Measurements from ENCODE around the gene MMRN2.
"Not testable (repeated sequence)": the region's sequence is repeated elsewhere in the genome, so short reads cannot be mapped to it uniquely, and the experiment has no call there.

Gene MMRN2

GRCh38 chr10:86956195-86956847 lies 1.1 kb downstream of the MMRN2 start:
- no peak for DNase-seq (ENCODE audit: low spot score)

- no peak for DNase-seq (ENCODE audit: low spot score)
Measured at GRCh38 chr10:86955501-86956194, 1.8 kb downstream of the MMRN2 start.

GRCh38 chr10:86954681-86955500 lies 2.5 kb downstream of the MMRN2 start:
- DNase-seq (ENCODE audit: low spot score), result no peak

GRCh38 chr10:86953747-86954680 lies 3.4 kb downstream of the MMRN2 start:
- peak; percentile 56 for DNase-seq (ENCODE audit: low spot score)

GRCh38 chr10:86952697-86953096 lies 4.7 kb downstream of the MMRN2 start:
- not testable (repeated sequence) for DNase-seq (ENCODE audit: low spot score)

GRCh38 chr10:86952106-86952505 lies 5.3 kb downstream of the MMRN2 start:
- DNase-seq (ENCODE audit: low spot score), result no peak

- DNase-seq (ENCODE audit: low spot score), result no peak
Measured at GRCh38 chr10:86951184-86951761, 6.1 kb downstream of the MMRN2 start.

GRCh38 chr10:86950349-86950748 lies 7.1 kb downstream of the MMRN2 start:
- DNase-seq (ENCODE audit: low spot score), result no peak

- not testable (repeated sequence) for DNase-seq (ENCODE audit: low spot score)
Measured at GRCh38 chr10:86947806-86948205, 9.6 kb downstream of the MMRN2 start.

- no peak for DNase-seq (ENCODE audit: low spot score)
Measured at GRCh38 chr10:86946213-86947155, 10.9 kb downstream of the MMRN2 start.

GRCh38 chr10:86945361-86946212 lies 11.8 kb downstream of the MMRN2 start:
- DNase-seq (ENCODE audit: low spot score), result no peak

GRCh38 chr10:86944907-86945306 lies 12.5 kb downstream of the MMRN2 start:
- DNase-seq (ENCODE audit: low spot score), result no peak

- DNase-seq (ENCODE audit: low spot score), result no peak
Measured at GRCh38 chr10:86944471-86944870, 12.9 kb downstream of the MMRN2 start.

GRCh38 chr10:86944031-86944419 lies 13.4 kb downstream of the MMRN2 start:
- DNase-seq (ENCODE audit: low spot score), result no peak

- no peak for DNase-seq (ENCODE audit: low spot score)
Measured at GRCh38 chr10:86943316-86944030, 13.9 kb downstream of the MMRN2 start.

GRCh38 chr10:86942441-86943315 lies 14.7 kb downstream of the MMRN2 start:
- no peak for DNase-seq (ENCODE audit: low spot score)

- DNase-seq (ENCODE audit: low spot score), result no peak
Measured at GRCh38 chr10:86941991-86942421, 15.4 kb downstream of the MMRN2 start.

GRCh38 chr10:86941426-86941825 lies 16.0 kb downstream of the MMRN2 start:
- DNase-seq (ENCODE audit: low spot score), result no peak
